Measurements from ENCODE around the gene NTRK3.

Gene NTRK3

DNA sequence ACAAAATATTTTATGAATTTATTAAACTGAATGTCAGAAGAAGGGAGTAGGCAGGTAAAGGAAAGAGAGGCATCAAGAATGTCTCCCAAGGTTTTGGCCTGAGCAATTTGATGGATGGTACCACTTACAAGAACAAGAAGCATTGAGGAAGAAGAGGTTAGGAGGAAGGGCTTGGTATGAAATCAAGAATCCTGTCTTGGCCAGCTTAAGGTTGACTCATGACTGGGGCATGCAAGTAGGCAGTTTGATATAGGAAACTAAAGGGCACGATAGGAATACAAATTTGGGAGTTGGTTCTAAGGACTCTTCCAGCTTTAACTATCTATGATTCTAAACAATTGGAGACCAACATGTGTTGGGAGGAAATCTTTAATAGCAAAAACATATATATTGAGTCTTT, 79.1 kb downstream of the NTRK3 start:
- no peak for DNase-seq

DNA sequence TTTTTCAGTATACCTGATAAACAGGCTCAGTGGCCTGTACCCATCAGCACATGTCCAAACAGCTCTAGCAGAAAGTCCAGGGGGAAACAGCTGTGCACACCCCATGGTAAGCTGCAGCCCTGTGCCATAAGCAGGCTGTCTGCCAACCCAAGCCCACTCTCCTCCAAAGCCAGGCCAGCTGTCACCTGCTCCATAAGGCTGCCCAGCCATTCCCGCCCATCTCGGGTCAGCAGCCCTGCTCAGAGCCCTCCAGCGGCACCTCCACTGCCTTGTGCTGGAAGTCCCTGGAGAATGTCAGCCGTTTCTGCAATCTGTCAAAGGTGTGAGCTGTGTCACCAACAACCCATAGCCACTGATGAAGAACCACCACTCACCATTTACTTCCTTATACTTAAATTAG, 82.0 kb downstream of the NTRK3 start:
- no peak for DNase-seq

GRCh38 chr15:88166082-88166993, 90.2 kb downstream of the NTRK3 start:
- peak; percentile 28 for DNase-seq

DNA sequence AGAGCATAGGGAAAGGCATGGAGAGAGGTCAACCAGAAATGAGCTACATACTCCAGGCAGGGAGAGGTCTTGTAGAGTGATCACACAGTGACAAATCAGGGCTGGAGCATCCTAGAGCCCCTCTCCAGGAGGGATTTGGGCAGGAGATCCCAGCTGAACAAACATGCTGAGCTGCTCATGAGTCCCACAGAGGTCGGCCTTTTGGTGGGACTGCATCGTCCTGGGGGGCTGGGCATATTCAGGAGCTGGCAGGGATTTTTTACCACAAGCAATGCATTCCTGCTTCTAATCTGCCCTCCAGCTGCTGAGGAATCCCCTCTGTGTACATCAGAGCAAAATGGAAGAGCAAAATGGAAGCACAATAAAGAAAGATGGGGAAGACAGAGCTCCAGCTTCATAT, 94.9 kb downstream of the NTRK3 start:
- DNase-seq, result no peak

- DNase-seq, result no peak
Observed at GRCh38 chr15:88155310-88155709, 101.2 kb downstream of the NTRK3 start.

DNA sequence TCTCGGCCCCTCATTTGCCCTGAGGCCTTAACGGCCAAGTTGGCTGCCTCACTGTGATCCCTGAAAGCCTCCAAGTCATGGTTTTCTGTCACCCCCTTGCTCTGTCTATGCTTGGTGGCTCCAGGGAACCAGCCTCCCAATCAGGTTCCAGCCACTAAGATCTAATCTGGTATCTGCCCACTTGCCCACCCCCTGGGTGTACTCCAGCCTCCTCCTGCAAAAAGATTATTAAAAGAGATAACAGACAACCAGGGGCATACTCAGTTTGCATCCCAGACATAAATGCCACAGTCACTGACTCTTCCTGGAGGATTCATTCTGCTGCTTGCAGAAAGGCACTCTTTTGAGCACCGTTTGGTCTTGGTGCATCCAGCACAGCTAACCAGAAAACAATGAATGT, 103.9 kb downstream of the NTRK3 start:
- no peak for DNase-seq

DNA sequence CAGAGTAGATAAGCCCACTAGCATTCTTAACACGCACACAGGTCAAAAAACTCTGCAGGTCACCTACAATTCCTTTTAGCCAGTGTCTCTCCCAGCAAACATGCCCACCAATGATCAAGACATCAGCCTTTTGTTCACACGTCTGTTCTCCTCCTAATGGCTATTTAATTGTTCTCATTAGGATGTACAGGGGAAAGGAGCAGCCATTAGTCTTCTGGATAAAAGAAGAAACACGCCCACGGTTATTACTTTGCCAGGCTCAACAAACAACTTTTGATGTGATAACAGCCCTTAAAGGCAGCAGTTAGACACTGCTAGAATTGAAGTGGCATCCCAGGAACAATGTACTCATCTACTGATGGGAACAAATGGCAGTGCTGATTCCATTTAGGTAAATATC, 108.8 kb downstream of the NTRK3 start:
- peak; percentile 17 for DNase-seq

GRCh38 chr15:88144921-88145653, 111.5 kb downstream of the NTRK3 start:
- DNase-seq, result no peak

DNA sequence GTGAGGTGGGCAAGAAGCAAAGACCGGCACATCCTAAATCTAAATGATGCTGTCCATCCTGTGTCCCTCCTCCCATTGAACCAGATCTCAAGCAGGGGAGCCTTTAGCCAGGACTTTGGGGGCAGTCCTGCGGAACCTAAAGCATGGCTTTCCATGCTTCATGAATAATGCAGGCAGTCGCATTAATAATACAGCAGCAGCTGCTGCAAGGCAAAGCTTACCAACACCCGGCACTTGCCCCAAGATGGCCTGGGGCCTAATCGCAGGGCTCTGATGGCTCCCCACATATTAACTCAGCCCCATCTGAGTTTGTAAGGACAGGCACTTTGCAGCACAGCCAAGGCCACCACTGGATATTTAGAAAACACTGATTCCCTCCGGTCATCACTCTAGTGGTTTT, 114.4 kb downstream of the NTRK3 start:
- no peak for DNase-seq

DNA sequence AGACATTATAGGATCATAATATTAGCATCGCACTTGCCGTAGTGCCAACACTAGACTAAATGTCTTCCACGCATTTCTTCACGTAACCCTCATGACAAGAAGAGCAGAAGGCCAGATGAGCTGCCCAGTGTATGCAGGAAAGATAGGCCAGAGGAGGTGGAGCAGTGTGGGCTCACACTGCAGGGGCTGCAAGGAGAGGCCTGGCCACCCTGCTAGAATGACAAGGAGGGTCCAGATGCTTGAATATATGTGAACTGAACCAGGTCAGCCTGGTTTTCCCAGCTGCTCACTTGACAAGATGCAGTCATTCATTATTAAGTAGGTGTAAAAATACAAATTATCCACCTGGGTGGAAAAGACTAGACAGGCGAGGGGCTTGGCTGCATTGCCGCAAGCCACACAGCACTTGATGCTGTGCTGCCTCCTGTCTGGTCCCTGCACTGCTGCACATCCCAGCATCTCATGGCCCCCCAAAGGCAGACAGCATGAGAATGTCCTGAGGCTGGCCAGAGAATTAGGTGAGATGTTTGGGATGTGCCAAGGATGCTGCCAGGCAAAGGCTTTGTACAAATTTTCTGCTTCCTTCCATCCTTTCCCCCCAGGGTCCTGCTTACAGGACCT, 115.2 kb downstream of the NTRK3 start:
- no peak for DNase-seq

GRCh38 chr15:88140398-88140797, 116.1 kb downstream of the NTRK3 start:
- no peak for DNase-seq

DNA sequence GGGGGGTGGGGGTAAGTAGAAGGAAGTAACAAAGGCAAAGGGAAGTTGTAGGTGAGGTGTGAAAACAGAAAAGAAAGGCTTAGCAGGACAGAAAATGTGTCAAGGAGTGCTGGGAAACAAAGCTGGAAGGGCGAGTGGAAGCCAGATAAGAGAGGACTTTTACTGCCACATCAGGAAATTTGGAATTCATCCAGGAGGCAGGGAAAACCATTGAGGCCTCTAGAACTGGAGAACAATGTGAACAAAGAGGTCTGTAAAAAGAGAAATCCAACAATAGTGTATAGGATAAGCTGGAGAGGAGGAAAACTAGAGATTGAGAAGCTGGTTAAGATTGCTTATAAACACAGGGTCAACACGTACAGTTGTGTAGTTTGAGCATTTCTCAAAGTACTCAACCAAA, 116.6 kb downstream of the NTRK3 start:
- DNase-seq, result no peak

DNA sequence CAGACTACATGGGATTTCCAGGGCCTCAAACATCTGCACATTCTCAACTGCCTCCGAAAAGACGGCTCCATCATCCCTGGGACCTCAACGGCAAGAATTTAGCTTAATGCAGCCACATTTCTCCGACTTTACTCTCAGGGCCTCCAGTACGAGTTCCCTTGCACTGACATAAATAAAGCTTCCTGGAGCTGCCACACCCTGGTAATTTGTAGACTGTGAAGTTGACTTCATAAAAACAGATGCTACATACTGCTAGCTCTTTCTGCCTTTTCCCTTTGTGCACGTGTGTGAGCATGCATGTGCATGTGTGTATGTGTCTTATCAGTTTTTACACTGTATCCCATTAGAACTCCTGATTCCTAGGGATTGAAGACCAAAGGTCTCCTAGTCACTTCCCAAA, 122.7 kb downstream of the NTRK3 start:
- DNase-seq, result no peak

GRCh38 chr15:88132499-88132898, 124.0 kb downstream of the NTRK3 start:
- DNase-seq, result no peak

DNA sequence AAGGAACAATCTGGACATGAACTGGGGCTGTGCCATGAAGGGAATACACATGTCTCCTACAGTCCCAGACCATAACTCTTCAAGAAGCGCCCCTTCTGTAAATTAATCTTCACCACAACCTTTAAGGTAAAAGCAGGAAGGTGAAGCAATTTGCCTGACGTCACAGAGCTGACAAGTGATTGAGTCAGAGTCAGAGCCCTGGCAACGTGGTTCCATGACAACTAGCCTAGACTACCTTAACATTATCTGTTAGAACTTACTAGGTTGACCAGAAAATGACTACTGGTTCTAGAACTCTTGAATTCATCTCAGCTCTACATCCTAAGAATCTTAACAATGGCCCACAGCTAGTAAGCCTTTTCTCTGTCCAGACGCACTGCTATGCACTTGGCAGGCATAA, 124.6 kb downstream of the NTRK3 start:
- DNase-seq, result no peak

DNA sequence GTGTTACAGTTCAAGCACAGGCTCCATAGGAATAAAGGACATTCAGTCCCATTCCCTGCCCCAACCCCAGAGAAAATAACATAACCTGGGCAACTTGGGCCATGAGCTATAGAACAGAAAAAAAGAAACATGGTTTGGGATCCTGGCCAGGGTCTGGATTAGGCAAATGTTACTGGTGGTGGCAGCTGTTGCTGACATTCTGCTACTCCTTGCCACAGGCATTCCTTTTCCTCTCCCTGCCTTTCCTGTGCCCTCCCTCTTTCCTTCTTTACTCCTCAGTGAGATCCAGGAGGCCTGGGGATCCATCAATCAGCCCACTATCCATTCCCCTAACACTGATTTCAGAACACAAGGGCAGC, 129.1 kb downstream of the NTRK3 start:
- no peak for DNase-seq

DNA sequence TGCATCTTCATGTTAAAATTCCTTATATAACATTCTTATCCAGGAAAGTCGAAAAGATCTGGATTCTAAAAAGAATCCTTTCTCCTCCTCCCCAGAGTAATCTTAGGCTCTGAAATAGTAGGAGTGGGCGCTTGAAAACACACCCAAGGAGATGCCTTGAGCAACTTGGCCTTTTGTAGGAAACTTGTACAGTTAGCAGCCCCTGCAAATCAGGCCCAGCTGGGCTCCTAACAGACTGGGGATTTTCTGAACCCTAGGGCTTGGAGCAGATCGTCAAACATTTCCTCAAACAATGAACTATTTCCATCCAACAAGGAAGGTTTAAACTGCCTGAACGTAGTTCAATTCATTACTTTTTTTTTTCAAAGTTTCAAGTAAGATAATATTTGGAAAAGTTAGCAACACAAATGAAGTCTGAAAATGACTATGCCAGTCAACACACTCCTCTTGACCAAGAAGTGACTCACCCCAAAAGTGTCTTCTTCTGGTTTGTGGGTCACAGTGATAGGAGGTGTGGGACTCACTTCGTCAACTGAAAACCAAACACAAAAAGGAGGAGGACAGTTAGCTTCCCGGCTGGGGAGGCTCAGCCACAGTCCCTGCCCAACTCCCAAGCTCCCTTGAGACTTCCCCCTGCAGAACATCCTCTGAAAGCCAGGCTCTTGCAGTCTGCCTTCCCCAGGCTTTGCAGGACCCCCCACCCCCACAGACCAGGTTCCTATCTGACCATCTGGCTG, 129.7 kb downstream of the NTRK3 start:
- no peak for DNase-seq

DNA sequence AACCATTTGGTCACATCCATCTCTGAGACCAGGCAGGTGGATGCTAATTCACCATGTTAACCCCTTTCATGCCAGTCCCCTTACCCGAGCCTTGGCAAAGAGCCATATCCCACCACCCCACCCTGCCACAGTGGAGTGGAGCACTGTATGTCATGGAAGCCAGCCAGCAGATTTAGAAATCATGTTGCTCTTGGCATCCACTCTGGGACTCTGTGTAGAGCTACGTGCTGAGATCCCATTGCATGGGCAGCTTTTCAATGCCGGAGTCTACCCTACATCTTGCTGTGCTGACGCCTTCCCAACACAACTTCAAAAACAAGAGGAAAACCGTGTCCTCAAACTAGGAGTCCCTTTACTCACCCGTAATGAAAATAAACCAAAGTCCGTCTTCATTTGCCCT, 131.0 kb downstream of the NTRK3 start:
- no peak for DNase-seq

DNA sequence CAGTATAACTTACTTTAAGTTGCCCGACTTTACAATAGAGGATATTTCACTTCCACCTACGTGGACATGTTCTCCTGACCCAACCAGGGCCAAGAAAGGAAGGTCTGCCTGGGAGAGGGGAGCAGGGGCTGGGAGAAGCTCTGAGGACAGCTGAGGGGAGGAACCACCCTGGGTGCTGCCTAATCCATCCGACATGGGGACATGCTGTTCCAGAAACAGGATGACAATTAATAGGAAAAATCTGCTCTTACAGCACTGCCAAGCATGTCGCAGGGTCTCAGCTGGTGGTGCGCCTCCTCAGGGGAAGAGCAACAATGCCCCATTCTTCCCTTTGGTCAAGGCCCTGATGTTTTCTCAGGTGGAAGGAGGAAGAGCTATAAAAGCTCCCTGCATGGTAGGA, 132.3 kb downstream of the NTRK3 start:
- no peak for DNase-seq

DNA sequence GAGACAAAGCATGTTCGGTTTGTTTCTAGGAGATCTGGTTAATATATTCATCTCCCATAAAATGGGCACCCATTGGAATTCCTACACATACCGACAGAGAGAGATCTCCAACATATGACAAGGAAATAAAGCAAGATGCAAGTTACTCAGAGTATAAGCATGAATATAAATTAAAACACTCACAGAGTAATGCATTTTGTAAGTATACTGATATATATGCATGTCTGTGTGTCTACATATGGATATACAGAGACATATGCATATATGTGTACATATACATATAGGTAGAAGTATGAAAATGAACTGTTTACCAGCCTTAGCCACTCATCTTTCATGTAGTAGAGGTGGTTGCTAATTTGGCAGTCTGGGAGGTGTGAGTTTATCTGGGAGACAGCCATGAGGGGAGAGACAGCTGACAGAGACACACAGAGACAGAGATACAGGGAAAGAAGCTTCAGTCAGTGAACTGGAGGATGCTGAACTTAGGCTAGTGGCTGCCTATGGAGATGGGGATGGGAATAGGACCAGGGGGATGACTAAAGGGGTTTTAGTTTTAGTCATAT, 134.5 kb downstream of the NTRK3 start:
- no peak for DNase-seq

DNA sequence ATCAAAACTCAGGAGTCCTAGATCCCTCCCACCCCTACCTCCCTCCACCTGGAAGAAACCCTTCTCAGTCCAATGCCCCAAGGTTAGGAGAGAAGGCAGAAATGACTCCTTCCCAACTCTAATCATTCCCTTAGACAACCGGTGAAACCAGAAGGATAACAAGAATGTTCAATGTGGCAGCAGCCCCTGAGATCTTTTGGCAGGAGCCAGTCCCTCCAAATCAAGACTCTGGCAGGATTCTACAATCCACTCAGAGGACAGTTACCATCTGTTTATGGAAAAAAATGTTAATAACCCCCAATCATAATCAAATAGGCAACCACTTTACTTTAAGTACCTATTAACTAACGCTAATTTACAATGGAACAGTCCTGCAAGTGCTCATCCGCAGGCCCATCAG, 136.5 kb downstream of the NTRK3 start:
- no peak for DNase-seq

DNA sequence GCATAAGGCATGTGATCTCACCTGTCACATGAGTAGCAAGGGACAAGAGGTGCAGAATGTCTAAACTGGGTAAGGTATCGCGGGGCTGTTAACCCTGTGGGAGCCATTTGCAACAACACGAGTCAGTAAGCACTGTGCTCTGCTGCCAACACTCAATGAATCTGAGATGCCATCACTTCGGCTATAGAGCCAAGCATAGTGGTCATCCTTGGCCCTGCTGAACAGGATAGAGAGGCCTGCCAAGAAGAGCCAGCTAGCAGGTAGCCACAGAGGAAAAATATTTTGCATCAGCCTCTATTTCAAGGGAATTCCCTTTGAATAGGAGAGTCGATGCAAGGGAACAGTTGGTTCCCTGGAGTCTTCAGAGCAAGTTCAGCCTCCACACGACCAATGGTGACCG, 137.8 kb downstream of the NTRK3 start:
- DNase-seq, result no peak

- DNase-seq, result no peak
Observed at GRCh38 chr15:88118035-88118434, 138.5 kb downstream of the NTRK3 start.
